GM19463 (cell line): ENCODE data around the gene PTPRCAP.
"Not testable (repeated sequence)": the region's sequence is repeated elsewhere in the genome, so short reads cannot be mapped to it uniquely, and the experiment has no call there.

ENCODE experiments used
- ATAC-seq: cut with Tn5 transposase; IDR thresholded peaks from one replicate; pipeline ENCODE4 v1.9.1; 2021; ENCODE audit warnings: mild to moderate bottlenecking, moderate library complexity; ENCODE audit not compliant: unreplicated experiment

Gene PTPRCAP

GRCh38 chr11:67410984-67411784, 26.3 kb downstream of the PTPRCAP start:
- no peak for ATAC-seq

GRCh38 chr11:67410369-67410831, 27.1 kb downstream of the PTPRCAP start:
- ATAC-seq, result no peak

GRCh38 chr11:67409781-67410368, 27.6 kb downstream of the PTPRCAP start:
- ATAC-seq, result peak; percentile 6

- peak; percentile 43 for ATAC-seq
Observed at GRCh38 chr11:67409261-67409666, 28.2 kb downstream of the PTPRCAP start.

- ATAC-seq, result no peak
Observed at GRCh38 chr11:67408437-67409200, 28.9 kb downstream of the PTPRCAP start.

GRCh38 chr11:67407688-67408163, 29.8 kb downstream of the PTPRCAP start:
- no peak for ATAC-seq

- ATAC-seq, result no peak
Observed at GRCh38 chr11:67406969-67407687, 30.4 kb downstream of the PTPRCAP start.

- ATAC-seq, result no peak
Observed at GRCh38 chr11:67406420-67406968, 31.0 kb downstream of the PTPRCAP start.

GRCh38 chr11:67405688-67406339, 31.7 kb downstream of the PTPRCAP start:
- no peak for ATAC-seq

GRCh38 chr11:67405196-67405567, 32.3 kb downstream of the PTPRCAP start:
- ATAC-seq, result no peak

- no peak for ATAC-seq
Observed at GRCh38 chr11:67404515-67405195, 32.8 kb downstream of the PTPRCAP start.

- not testable (repeated sequence) for ATAC-seq
Observed at GRCh38 chr11:67403085-67403484, 34.4 kb downstream of the PTPRCAP start.

GRCh38 chr11:67402192-67402839, 35.2 kb downstream of the PTPRCAP start:
- ATAC-seq, result not testable (repeated sequence)

GRCh38 chr11:67401495-67402191, 35.8 kb downstream of the PTPRCAP start, which contains the start of gene PPP1CA:
Gene PPP1CA (minus strand): TSS chr11:67401858. CDS start chr11:67401782, 76 bp downstream.
- peak; percentile 64 for ATAC-seq

GRCh38 chr11:67400942-67401494, 36.5 kb downstream of the PTPRCAP start:
- ATAC-seq, result no peak

GRCh38 chr11:67400251-67400941, 37.1 kb downstream of the PTPRCAP start:
- no peak for ATAC-seq
